GM12878 (cell line): ENCODE results near the gene RETREG1. TPM values are rescaled to one million over a fixed set of nuclear protein-coding genes. Genes with fewer than 3 reads are reported as not detected.

Experiments
- ATAC-seq: fragments of 200-7000 bp; cut with Tn5 transposase; 3 replicates; pipeline ENCODE4 v1.9.1; 2020; ENCODE audit warnings: mild to moderate bottlenecking, moderate library complexity
- BruUV-seq: library from RNA; stranded (reverse); fragments of 400-500 nt; replicated peaks from 2 replicates; lab custom pipeline; 2021; lab: Mats Ljungman, UMichigan
- CTCF ChIA-PET: fragments of 300-600 bp; sonication (Branson Sonifier 250); formaldehyde crosslinking; extraction: SDS; loops from one replicate; lab custom pipeline; 2021; ENCODE audit warnings: inconsistent platforms; lab: Yijun Ruan, JAX
- POLR2A ChIA-PET: fragments of 350-600 bp; formaldehyde crosslinking; extraction: SDS; loops from one replicate; lab custom pipeline; 2021; ENCODE audit warnings: inconsistent platforms; lab: Charles Lee
- RAD21 ChIA-PET: fragments of 300-600 bp; sonication (Branson Sonifier 250); formaldehyde crosslinking; loops from one replicate; lab custom pipeline; 2023; ENCODE audit warnings: antibody characterized with exemption; ENCODE audit not compliant: unreplicated experiment; lab: Charles Lee
- SMC1A ChIA-PET: fragments of 300-600 bp; sonication (Branson Sonifier 250); formaldehyde crosslinking; loops from one replicate; lab custom pipeline; 2023; ENCODE audit not compliant: unreplicated experiment, uncharacterized antibody; lab: Charles Lee
- DNase-seq: peaks from one replicate; pipeline ENCODE4 v3.0.0-alpha.2; 2011; ENCODE audit warnings: low read depth, low spot score
- FAIRE-seq: peaks from 3 replicates; lab custom pipeline; 2011; peaks lifted over from hg19 to GRCh38; lab: Jason Lieb, UNC
- H2AFZ ChIP-seq: 2 replicates; pipeline ENCODE4 v1.6.0; 2011; ENCODE audit warnings: low read depth, low read length, control low read depth; ENCODE audit not compliant: control insufficient read depth
- H3K27ac ChIP-seq: 2 replicates; pipeline ENCODE4 v1.5.1; 2011; ENCODE audit warnings: control low read depth; ENCODE audit not compliant: control insufficient read depth, insufficient read depth
- H3K27me3 ChIP-seq, 2 experiments: replicated peaks in 1 of 2; 2 replicates each; pipeline versions ENCODE4 v1.6.0 to v1.6.1; 2011; ENCODE audit warnings: low read length in 1 of 2; ENCODE audit not compliant: control insufficient read depth in 2 of 2, insufficient read depth in 2 of 2
- H3K36me3 ChIP-seq, 2 experiments: 2 replicates each; pipeline ENCODE4 v1.5.1; 2011; ENCODE audit warnings: low read length in 1 of 2; ENCODE audit not compliant: control insufficient read depth in 2 of 2, insufficient read depth in 2 of 2
- H3K4me1 ChIP-seq: 2 replicates; pipeline ENCODE4 v1.6.1; 2011; ENCODE audit warnings: mild to moderate bottlenecking, low read length, moderate library complexity, mixed read lengths; ENCODE audit not compliant: control insufficient read depth, insufficient read depth
- H3K4me2 ChIP-seq: 2 replicates; pipeline ENCODE4 v1.6.0; 2011; ENCODE audit warnings: control low read depth; ENCODE audit not compliant: control insufficient read depth, insufficient read depth
- H3K4me3 ChIP-seq: fragments of 200-600 bp; sonication (generic); 2 replicates; pipeline ENCODE4 v1.5.1; 2016
- H3K79me2 ChIP-seq: 2 replicates; pipeline ENCODE4 v1.6.0; 2011; ENCODE audit warnings: low read length; ENCODE audit not compliant: control insufficient read depth, insufficient read depth
- H3K9ac ChIP-seq: 2 replicates; pipeline ENCODE4 v1.8.0; 2011; ENCODE audit warnings: low read length, control low read depth, mixed read lengths; ENCODE audit not compliant: control insufficient read depth, insufficient read depth
- H3K9me3 ChIP-seq: replicated peaks from 3 replicates; pipeline ENCODE4 v1.5.1; 2011; ENCODE audit warnings: mild to moderate bottlenecking, low read length; ENCODE audit not compliant: control insufficient read depth, insufficient read depth
- H4K20me1 ChIP-seq: 2 replicates; pipeline ENCODE4 v1.6.0; 2011; ENCODE audit not compliant: control insufficient read depth, insufficient read depth
- CEBPB ChIP-seq, 2 experiments: fragments of 150-350 bp in 1 of 2; IDR thresholded peaks; 2 replicates each; pipeline ENCODE4 v1.6.1; 2012 to 2014; ENCODE audit warnings: low read depth in 2 of 2, low read length in 2 of 2, borderline replicate concordance in 1 of 2, inconsistent platforms in 1 of 2
- CTCF ChIP-seq, 3 experiments: IDR thresholded peaks in 2 of 3; conservative IDR thresholded peaks in 1 of 3; 2 replicates each; pipeline ENCODE4 v1.5.1; 2011; ENCODE audit warnings: low read depth in 3 of 3, low read length in 3 of 3, mild to moderate bottlenecking in 3 of 3, control low read depth in 2 of 3, moderate library complexity in 2 of 3, inconsistent platforms in 1 of 3, mixed read lengths in 1 of 3; ENCODE audit not compliant: control insufficient read depth in 2 of 3, insufficient read depth in 1 of 3; ENCODE audit errors: extremely low read depth in 1 of 3
- HDAC6 ChIP-seq: fragments of 200-600 bp; sonication (generic); IDR thresholded peaks from one replicate; pipeline ENCODE4 v1.8.0; 2017; ENCODE audit warnings: antibody characterized with exemption; ENCODE audit not compliant: unreplicated experiment
- MTA3 ChIP-seq: IDR thresholded peaks from 2 replicates; pipeline ENCODE4 v1.6.1; 2012; ENCODE audit warnings: low read length, inconsistent platforms, borderline replicate concordance
- NFYA ChIP-seq: IDR thresholded peaks from 2 replicates; pipeline ENCODE4 v1.6.1; 2011; ENCODE audit warnings: low read depth, mild to moderate bottlenecking, low read length, improper control_type of control experiment, borderline replicate concordance
- PAX8 ChIP-seq: fragments of 450-650 bp; IDR thresholded peaks from 2 replicates; pipeline ENCODE4 v1.6.1; 2017; ENCODE audit warnings: mild to moderate bottlenecking, moderate library complexity
- RUNX3 ChIP-seq: IDR thresholded peaks from 2 replicates; pipeline ENCODE4 v1.6.1; 2012; ENCODE audit warnings: low read length, inconsistent platforms
- STAT3 ChIP-seq: IDR thresholded peaks from 2 replicates; pipeline ENCODE4 v1.6.1; 2011; ENCODE audit warnings: low read depth, low read length, improper control_type of control experiment
- WRNIP1 ChIP-seq: IDR thresholded peaks from 2 replicates; pipeline ENCODE4 v1.6.1; 2011; ENCODE audit warnings: low read depth, low read length, improper control_type of control experiment, borderline replicate concordance
- YY1 ChIP-seq: IDR thresholded peaks from 2 replicates; pipeline ENCODE4 v1.6.1; 2011; ENCODE audit warnings: low read depth, mild to moderate bottlenecking, low read length
- ZNF274 ChIP-seq: IDR thresholded peaks from one replicate; pipeline ENCODE4 v1.8.0; 2011; ENCODE audit not compliant: insufficient read length, insufficient read depth
- ZZZ3 ChIP-seq: IDR thresholded peaks from 2 replicates; pipeline ENCODE4 v1.6.1; 2011; ENCODE audit warnings: low read depth; ENCODE audit not compliant: control insufficient read depth, insufficient read length
- WGBS: methylation state at CpG from one replicate; pipeline ENCODE4 v1.1.6; 2016; ENCODE audit warnings: low lambda C conversion rate; ENCODE audit not compliant: insufficient replicate concordance, insufficient coverage; ENCODE audit errors: missing lambda C conversion rate; 5-methylcytosine and 5-hydroxymethylcytosine counted together
- in situ Hi-C: fragments of 300-500 bp; cut with MboI; formaldehyde crosslinking; loops from 9 replicates; pipeline ENCODE4 v1.14.3; 2018; ENCODE audit warnings: mixed read lengths
- intact Hi-C: fragments of 100-400 bp; cut with micrococcal nuclease; formaldehyde crosslinking; loops from one replicate; pipeline ENCODE4 v1.14.2; 2022; ENCODE audit not compliant: unreplicated experiment
- polyA plus RNA-seq, 11 experiments: library from polyadenylated mRNA; depleted of rRNA in 4 of 11; unstranded in 6 of 11; stranded (reverse) in 5 of 11; fragments of >200 nt; fragmentation: Nextera tagmentation in 4 of 11; fragmentation: Illumina TruSeq in 1 of 11; extraction: Ambion mirVana in 4 of 11; extraction: Trizol in 1 of 11; gene quantifications; 1 replicate in 1 of 11; 2 replicates in 10 of 11; pipeline versions ENCODE4 v1.2.1 to v1.2.3, GENCODE V29; 2011 to 2016; ENCODE audit warnings: inconsistent platforms in 2 of 11, missing spikeins in 2 of 11, low read depth in 1 of 11
- total RNA-seq, 4 experiments: library from RNA; depleted of rRNA in 3 of 4; stranded (reverse); fragments of >200 nt in 3 of 4; fragmentation: Illumina TruSeq in 1 of 4; extraction: Trizol in 1 of 4; gene quantifications; 2 replicates each; pipeline versions ENCODE4 v1.2.1 to v1.2.3, GENCODE V29; 2013 to 2021

RETREG1 gene
- total and polyA plus RNA-seq, 10 of the 15 experiments (the other 5 are each of a cell fraction or from before 2014, with no cell fraction given) = 3.9 to 8.9 (median 6.4) TPM

GRCh38 chr5:16457853-16458252, 158.9 kb downstream of the RETREG1 start:
- Histone ChIP-seq H3K4me1 (peaks cover 9% of the 10 kb centered on the region; the same call in 1 of the 2 replicates), H3K4me2 (no peak overlapping the region), H3K9ac (no peak overlapping the region), H3K27me3 (no peaks in the 10 kb centered on the region), H4K20me1 (peaks cover 4% of the 10 kb centered on the region; the same call in 1 of the 2 replicates), H3K36me3 (peaks cover 10 to 39% of the 10 kb centered on the region in 2 experiments), H3K79me2 (peaks cover 21% of the 10 kb centered on the region), H2AFZ (no peak overlapping the region), H3K27ac (no peak overlapping the region), H3K9me3 (no peaks in the 10 kb centered on the region), H3K4me3 (no peak overlapping the region)
- BruUV-seq = no TSS peak
- SMC1A ChIA-PET = interaction anchor here (0.6 to 8.2 kb wide), 4 partner anchors 11 to 298 kb away, joined by 3 to 56 read pairs (median 4); no protein-coding TSS in a partner anchor
- CTCF ChIA-PET = interaction anchor here (0.8 to 6.1 kb wide), 13 partner anchors 9 to 301 kb away, joined by 3 to 117 read pairs (median 6); no protein-coding TSS in a partner anchor
- in situ Hi-C loops = loop anchor here (5.0 to 25.0 kb wide), 2 partner anchors 296 to 1746 kb away; no protein-coding TSS in a partner anchor
- no peak for TF ChIP-seq YY1
- no peak for TF ChIP-seq MTA3
- no peak for TF ChIP-seq RUNX3
- TF ChIP-seq CTCF (IDR thresholded peaks at IDR 0.05 in 2 of 3, conservative IDR thresholded peaks at IDR 0.05 in 1 of 3; ENCODE audit: control insufficient read depth in 2 of 3, extremely low read depth in 1 of 3, insufficient read depth in 1 of 3, low read depth in 3 of 3, low read length in 3 of 3) = no peak
- TF ChIP-seq STAT3 = no peak
- no peak for TF ChIP-seq HDAC6
- TF ChIP-seq WRNIP1 = no peak
- TF ChIP-seq ZNF274 = no peak
- no peak for TF ChIP-seq ZZZ3
- TF ChIP-seq PAX8 = no peak
- TF ChIP-seq NFYA = no peak
- TF ChIP-seq CEBPB (IDR thresholded peaks at IDR 0.05; ENCODE audit: borderline replicate concordance in 1 of 2, low read depth in 2 of 2, low read length in 2 of 2) = no peak
- POLR2A ChIA-PET = interaction anchor here (1.0 kb wide), 1 partner anchor 14 kb away, joined by 3 read pairs; no protein-coding TSS in a partner anchor
- no peak for ATAC-seq
- FAIRE-seq = no peak
- DNase-seq = no peak
- 67% methylated on average over 1 of the region's 1 CpG for WGBS
- intact Hi-C loops = no loop called here
- RAD21 ChIA-PET = interaction anchor here (1.3 to 5.2 kb wide), 2 partner anchors 10 to 297 kb away, joined by 3 to 49 read pairs; no protein-coding TSS in a partner anchor
